Renal cortical epithelial cell (primary cell): Measurements from ENCODE around the gene TSPAN4. TPM values are rescaled to one million over a fixed set of nuclear protein-coding genes. Genes with fewer than 3 reads are reported as not detected.

Experiments
- DNase-seq: peaks from one replicate; pipeline ENCODE4 v3.0.0-alpha.2; 2011; ENCODE audit warnings: low read depth
- total RNA-seq: library from RNA; depleted of rRNA; stranded (reverse); fragments of >200 nt; gene quantifications from 2 replicates; pipeline ENCODE4 v1.2.3, GENCODE V29; 2014

Gene TSPAN4
- total RNA-seq, 1 donor from 2014 or later: 86.2 TPM

GRCh38 chr11:863910-864827 lies 21.5 kb downstream of the TSPAN4 start:
- DNase-seq: no peak

GRCh38 chr11:864898-865297 lies 22.2 kb downstream of the TSPAN4 start:
- DNase-seq: no peak

GRCh38 chr11:865462-866430 lies 23.1 kb downstream of the TSPAN4 start:
- no peak for DNase-seq

GRCh38 chr11:866481-866880 lies 23.8 kb downstream of the TSPAN4 start:
- no peak for DNase-seq

- no peak for DNase-seq
Observed at GRCh38 chr11:867856-868358, 25.3 kb downstream of the TSPAN4 start.

GRCh38 chr11:868394-868793 lies 25.7 kb downstream of the TSPAN4 start:
- DNase-seq: no peak

GRCh38 chr11:868802-869201 lies 26.1 kb downstream of the TSPAN4 start:
- DNase-seq: no peak

GRCh38 chr11:869399-870126 lies 26.9 kb downstream of the TSPAN4 start:
- no peak for DNase-seq

- DNase-seq: no peak
Observed at GRCh38 chr11:870127-870413, 27.4 kb downstream of the TSPAN4 start.

GRCh38 chr11:870418-870817 lies 27.8 kb downstream of the TSPAN4 start:
- DNase-seq: no peak

GRCh38 chr11:871472-871871 lies 28.8 kb downstream of the TSPAN4 start:
- no peak for DNase-seq

- DNase-seq: no peak
Observed at GRCh38 chr11:872799-873198, 30.1 kb downstream of the TSPAN4 start.

GRCh38 chr11:873706-874105 lies 31.1 kb downstream of the TSPAN4 start:
- no peak for DNase-seq

- DNase-seq: no peak
Observed at GRCh38 chr11:875203-875602, 32.6 kb downstream of the TSPAN4 start.

GRCh38 chr11:875769-876301 lies 33.2 kb downstream of the TSPAN4 start:
- DNase-seq: no peak

- no peak for DNase-seq
Observed at GRCh38 chr11:876545-876944, 33.9 kb downstream of the TSPAN4 start.

GRCh38 chr11:877565-877964 lies 34.9 kb downstream of the TSPAN4 start:
- no peak for DNase-seq

GRCh38 chr11:880447-880846 lies 37.8 kb downstream of the TSPAN4 start:
- DNase-seq: no peak

- DNase-seq: no peak
Observed at GRCh38 chr11:882596-882995, 39.9 kb downstream of the TSPAN4 start.

GRCh38 chr11:883527-883926 lies 40.9 kb downstream of the TSPAN4 start:
- DNase-seq: no peak

GRCh38 chr11:884578-885070 lies 42.0 kb downstream of the TSPAN4 start:
- DNase-seq: no peak
